CD4-positive, alpha-beta T cell treated with Interleukin-2 at 100 ng/mL for 4 hours (primary cell): ENCODE data around the gene GRID1.

Experiments
- DNase-seq: peaks from one replicate; pipeline ENCODE4 v3.0.0-alpha.2; 2020; ENCODE audit warnings: low spot score

The GRID1 gene

DNA sequence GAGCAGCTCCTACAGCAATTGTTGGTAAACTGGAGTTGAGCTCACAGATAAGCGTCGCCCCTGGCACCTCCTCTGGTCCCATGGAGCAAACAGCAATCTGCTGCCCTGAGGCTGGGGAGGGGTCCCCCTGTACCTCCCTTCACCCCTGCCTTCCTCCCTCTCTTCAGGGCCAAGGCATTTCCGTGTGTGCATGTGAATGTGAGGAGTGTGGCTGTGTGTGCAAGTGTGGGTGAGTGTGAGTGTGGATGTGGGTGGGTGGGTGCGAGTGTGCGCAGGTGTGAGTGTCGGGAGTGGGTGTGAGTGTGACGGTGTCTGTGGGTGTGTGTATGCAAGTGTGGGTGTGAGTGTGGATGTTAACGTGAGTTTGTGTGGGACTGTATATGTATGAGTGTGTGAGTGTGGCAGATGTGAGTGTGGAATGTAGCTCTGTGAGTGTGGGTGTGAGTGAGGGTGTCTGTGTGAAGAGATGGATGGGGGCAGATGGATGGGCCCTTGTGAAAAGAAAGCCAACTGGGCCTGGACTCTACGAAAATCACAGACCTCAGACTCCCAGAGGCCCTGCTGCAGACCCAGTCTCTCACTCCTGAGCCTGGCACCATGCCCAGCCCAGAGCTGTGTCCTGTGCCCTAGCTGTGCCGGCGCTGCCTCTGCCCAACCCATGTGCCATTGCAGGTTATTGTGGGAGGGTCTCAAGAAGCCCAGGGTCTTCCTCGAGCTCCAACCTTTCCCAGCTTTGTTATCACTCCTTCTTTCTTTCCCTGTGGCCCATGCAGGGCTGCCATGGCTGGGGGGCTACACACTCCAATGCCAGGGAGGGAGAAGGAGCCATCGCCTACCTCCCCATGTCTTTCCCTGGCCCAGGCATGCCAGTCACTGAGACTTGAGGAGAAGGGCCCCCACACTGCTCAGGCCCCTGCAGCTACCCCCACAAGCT is 73.9 kb downstream of the GRID1 start:
- DNase-seq: no peak

DNA sequence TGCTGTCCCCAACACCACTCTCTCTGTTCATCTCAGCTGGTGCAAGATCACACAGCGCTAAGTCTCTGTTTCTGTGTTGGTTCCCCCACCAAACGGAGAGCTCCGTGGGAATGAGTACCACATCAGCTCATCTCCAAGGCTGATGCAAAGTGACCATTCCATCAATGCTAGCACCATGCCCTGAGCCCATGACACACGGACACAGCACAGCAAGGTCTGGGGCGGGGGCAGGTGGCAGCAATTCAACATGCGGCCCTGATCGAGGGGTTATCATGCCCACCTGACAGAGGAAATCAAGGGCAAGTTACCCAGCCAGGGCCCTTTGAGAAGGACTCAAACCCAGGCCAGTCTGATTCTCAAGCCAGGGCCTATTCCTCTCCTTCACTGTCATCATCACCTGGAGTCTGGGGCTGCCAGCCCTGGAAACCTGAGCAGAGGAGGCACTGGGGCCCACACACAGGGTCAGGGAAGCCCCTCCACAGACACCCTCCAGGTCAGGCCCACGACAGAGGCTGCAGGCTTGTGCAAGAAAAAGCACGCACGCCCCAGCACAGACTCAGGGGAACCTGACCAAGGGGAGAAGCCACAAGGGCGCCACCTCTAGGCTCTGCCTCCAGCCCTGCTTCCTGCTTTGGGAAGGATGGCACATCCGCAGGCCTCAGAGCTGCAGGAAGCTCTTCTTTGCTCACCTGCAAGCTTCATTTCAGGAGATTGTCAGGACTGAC is 74.8 kb downstream of the GRID1 start:
- no peak for DNase-seq

DNA sequence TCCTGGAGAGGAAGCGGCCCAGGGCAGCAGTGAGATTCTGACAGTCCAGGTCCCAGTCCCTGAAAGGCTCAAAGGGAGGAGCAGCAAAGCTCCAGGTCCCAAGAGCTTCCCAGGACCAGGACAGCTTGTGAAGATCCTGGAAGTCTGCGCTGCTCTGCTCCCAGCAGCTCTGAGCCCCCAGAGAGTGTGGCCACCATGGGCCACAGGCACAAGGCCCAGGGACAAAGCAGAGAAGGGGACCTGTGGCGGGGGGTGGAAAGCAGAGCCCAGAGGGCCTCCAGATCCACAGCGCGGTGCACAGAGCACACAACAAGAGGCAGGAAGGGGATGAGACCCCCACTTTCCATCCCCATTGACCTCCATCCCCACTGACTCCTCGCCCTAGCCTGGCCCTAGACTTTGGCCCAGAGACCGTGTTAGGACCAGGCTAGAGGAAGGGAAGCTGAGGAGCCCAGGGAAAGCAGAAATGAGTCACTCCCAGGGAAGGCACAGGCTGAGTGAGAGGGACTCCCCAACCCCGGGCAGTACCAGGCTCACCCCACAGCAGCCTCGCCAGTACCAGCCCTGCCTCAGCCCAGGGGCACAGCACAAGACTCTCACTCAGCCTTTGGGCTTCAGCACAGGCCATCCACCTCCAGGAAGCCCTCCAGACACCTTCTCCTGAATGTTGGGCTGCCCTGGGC is 75.5 kb downstream of the GRID1 start:
- no peak for DNase-seq

DNA sequence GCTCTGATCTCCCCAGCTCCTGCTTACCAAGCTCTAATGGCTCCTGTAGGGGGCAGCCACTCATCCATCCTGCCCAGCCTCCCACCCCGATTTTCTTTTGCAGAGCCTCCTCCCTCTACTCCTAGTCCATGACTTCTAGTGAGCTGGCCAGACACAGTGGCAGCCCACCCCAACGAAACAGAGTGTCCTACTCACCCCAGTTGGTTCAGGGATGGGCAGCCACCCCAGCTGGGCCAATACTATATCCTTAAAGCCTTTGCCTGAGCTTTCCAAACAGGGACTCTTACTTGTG is 77.1 kb downstream of the GRID1 start:
- no peak for DNase-seq

DNA sequence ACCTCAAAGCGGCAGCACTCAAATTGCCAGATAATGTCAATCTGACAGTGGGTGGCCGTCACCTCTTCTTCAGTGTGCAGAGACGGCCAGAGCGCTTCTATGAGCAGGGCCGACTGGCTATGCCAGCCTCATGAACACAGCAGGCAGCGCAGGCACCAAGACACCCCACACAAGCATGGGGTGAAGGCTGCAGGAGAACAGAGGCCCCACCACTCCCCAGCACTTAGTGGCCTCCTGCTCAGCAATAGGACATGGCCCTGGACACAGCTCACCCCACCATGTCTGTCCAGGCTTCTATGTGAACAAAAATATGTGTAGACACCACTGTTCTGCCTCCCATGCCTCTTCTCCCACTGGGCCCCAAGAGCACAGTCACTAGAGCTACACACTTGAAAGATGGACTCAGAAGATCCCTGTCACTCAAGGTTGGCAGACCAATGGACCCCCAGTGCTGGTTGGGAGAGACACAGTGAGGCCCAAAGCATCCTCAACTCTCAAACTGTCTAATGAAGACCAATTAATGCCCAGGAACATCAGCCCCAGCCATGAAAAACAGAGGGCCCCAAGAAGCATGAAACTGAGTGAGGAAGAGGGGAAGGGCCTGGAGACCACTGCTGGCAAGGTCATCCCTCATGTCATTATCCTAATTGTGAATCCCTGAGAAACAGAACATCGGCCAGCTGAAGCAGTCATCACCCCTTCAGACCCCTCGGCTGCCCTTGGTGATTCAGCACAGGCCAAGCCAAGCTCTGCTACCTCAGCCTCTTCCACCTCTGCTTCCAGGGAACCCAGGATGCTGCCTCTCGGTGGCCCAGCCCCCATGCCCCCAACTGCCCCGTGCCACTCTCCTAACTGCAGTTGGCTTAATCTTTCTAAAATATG is 77.7 kb downstream of the GRID1 start:
- no peak for DNase-seq

DNA sequence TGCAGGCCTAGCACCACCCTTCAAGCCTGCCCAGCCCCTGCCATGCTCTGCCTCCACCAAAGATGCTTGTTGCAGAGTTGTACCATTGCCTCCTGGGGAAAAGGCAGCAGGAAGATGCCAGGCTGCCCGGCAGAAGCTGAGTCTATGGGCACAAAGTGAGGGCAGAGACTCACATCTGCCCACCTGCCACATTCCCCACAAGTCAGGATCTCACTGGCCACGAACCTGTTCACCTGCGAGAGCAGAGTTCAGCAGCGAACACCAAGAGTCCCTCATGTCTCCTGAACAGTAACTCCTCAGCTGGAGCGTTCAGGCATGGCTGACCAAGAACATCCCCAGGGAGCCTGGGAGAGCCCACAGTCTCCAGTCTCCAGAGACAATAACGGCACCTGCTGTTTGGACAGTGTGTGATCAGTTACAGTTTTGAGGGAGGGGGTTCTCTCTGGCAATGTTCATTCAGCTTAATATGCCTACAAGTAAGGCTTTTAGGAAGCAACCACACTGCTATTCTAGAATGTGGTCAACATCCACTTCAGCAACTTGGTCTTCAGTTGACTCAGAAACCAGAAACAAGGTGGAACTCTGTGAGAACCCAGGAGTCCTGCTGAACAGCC is 78.5 kb downstream of the GRID1 start:
- no peak for DNase-seq

DNA sequence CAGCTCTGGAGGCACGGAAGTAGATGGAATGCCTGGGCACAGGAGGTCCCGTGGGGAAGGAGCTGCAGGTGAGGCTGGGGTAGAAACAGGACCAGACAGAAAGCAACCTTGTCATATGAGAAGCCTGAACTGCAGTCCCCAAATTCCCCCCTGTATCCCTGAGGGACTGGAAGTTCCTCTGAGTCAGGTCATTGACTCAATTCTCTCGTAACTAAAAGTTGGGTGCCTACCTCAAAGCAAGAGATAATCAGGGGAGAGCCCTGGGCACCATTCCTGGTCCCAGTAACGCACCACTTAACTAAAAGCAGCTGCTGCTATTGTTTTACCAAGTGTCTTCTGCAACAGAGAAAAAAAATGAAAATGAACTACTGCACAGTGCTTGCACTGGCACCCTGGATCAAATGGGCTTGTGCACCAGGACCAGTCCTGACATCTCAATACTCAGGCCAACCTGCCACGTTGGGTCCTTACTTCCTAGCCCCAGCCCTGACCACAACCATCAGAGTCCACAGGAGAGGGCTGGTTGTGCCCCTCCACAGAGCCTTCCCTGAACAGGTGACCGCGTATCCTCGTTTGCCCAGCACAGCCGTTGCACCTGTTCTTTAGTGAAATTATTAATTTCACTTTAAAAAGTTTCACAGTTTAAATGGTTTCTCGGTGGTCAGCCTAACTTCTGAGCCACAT is 79.3 kb downstream of the GRID1 start:
- DNase-seq: no peak

DNA sequence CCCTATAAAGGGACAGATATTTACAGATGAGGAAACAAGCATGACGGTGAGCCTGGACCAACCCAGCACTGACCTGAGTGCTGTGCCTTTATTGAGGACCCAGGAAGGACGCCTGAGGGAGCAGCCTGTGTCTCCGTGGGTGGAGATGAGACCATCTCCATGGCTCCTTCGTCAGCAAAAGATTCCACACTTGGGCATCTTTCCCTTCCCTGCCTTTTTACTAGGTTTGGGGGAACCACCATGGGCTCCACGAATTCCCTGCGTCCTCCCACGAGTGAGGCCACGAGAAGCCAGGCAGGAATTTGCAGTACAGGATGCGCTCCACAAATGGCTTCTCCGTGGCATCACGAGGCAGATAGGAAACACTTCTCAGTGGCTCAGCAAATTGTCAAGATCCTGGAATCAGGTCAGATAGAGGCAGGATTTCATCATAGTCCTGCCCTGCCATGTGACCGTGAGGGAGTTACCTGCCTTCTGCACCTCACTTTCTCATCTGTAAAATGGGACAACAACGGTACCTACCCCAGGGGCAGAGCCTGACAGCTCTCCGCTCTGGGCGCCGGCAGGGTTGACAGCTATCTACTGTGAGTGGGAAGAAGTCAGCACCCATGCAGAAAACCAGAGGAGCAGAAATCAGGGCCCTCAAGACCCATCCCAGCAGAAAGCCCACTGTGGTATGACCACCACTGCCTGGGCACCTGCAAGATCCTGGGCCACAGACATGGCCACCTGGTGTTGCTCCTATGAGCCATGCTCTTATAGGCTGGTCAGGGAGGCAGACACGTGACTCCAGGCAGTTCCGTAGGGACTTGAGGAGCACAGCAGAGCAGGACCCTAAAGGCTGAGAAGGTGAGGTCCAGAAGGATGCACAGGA is 80.1 kb downstream of the GRID1 start:
- DNase-seq: no peak

DNA sequence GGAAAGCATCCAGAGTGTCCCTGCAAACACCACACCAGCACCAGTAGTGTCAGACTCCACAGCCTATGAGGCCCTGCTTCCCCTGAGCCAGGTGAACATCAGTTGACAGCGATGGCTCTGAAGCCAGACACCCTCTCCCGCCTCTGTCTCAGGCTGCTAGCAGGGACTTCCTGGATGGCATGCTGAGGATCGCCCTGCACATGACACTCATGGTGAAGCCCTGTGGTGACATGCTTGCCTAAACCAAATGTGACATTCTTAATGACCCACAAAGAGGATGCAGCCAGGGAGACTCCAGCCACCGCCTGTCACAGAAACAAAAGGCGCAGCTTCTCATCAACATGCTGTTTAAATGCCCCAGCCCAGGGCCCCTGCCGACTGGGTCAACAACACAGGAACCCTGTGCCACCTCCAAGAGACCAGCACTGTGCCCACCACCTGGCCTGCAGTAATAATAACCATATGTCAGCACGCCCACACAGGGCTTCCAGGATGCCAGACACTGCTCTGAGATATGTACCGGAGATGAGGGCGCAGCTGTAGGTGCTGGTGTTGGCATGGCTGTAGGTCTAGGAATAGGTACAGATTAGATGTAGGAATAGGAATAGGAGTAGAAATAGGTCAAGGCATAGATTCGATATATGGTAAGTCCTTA is 81.3 kb downstream of the GRID1 start:
- no peak for DNase-seq

DNA sequence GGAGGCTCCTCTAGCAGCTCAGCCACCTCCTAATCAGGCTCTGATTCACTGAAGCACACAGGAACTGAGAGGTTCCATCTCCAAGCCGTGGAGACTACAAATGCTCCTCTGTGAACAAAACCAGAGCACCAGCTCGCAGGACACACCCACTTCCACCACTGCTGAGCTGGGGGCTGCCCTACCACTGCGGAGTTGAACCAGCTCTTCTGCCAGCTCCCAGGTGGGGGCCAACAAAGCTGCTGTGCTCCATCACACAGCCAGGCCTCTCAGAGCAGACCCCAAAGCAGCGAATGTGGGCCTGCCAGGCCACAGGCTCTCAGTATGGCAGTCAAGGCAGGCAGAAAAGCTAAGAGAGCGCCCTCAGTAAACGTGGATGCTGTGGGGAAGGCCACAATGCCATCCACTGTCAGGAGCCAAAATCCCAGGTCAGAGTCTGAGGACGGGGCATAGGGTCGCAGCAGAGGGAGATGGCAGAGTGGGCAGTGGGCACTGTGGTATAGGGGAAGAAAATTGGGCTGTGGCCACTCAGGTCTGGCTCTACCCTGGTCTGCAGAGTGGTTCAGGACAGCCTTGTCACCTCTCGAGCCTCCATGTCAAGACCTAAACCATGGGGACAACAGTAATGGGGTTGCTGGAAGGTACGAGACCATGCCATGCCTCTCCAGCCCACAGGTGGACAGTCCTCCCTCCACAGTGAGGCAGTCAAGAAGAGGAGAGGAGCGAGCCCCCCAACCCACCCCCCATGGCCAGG is 82.1 kb downstream of the GRID1 start:
- no peak for DNase-seq

DNA sequence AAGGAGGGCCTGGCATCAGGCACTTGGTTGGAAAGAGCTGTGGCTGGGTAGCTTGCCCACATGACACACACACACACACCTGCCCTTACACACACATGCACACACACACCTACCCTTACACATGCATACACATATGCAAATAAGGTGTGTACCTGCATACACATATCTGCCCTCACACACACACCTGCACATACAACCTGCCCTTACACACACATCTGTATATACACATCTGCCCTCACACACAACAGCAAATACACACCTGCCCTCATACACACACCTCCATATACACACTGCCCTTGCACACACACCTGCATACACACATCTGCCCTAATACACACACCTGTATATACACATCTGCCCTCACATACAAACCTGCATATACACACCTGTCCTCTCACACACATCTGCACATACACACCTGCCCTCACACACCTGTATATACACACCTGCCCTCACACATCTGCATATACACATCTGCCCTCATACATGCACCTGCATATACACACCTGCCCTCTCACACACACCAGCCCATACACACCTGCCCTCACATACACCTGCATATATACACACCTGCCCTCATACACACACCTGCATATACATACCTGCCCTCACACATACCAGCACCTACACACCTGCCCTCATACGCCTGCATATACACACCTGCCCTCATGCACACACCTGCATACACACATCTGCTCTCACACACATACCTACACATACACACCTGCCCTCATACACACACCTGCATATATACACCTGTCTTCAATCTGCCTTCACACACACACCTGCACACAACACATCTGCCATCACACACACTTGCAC is 82.9 kb downstream of the GRID1 start:
- DNase-seq: no peak

DNA sequence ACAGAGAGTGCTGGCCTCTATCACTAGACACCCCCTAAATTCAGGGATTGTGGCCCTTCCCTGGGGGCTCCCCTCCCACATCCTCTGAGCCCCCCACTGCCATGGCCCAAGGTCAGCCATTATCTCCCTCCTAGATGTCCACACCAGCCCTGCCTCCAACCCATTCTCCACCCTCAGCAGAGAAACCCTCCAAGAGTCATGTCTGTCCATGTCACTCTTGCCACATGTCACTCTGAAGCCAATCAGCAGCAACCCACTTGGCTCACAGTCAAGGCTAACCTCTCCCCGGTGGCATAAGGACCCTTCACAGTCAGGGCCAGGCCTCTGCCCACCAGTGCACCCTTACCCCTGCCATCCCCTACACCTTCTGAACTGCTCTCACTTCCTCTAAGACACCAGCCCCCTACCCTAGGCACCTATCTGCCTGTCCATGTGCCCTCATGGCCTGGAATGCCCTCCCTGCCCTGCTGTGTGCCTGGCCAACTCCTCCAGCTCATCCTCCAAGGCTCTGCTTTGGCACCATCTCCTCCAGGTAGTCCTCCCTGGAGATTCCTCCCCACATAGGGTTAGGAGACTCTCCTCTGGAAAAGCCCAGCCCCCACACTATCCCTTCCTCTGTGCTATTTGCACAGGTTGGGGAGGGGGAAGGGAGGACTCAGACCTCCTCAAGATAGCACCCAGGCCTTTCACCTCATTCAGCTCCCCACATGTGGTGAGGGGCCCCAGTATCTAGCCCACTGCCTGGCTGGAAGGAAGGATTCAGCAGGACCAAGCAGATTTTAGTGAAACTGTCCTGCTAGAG is 83.7 kb downstream of the GRID1 start:
- DNase-seq: no peak

DNA sequence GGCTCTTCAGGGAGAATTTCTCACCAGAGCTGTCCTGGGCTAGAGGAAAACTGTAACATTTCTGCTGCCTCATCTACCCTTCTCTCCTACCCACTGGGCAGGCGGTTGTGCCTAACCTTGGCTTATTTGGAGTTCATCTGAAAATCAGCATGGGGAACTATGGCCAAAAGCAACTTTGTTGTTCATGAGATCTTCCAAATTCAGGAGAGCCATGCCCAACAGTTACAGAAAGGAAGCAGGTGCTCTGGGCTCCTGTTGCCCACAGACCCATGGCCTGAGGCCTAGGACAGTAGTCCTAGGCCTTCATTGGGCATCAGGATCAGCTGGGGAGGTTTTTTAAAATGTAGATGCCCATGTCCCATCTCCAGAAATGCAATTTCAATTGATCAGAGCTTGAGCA is 85.2 kb downstream of the GRID1 start:
- no peak for DNase-seq

DNA sequence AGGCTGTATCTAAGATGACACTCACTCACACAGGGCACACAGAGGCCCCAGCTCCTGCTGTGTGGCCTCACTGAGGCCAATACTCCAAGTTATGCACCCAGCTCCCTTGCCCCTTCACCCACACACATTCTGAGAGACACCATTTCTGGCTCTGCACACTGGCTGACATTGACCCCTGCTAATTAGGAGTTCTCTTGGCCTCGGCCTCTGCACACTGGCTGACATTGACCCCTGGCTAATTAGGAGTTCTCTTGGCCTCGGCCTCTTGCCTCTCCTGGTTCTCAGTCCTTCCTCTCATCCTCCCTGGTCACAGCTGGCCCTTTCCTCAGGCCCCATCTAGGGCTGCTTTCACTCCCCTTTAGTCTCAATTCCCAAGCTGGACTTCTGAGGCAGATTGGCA is 97.3 kb downstream of the GRID1 start:
- no peak for DNase-seq

DNA sequence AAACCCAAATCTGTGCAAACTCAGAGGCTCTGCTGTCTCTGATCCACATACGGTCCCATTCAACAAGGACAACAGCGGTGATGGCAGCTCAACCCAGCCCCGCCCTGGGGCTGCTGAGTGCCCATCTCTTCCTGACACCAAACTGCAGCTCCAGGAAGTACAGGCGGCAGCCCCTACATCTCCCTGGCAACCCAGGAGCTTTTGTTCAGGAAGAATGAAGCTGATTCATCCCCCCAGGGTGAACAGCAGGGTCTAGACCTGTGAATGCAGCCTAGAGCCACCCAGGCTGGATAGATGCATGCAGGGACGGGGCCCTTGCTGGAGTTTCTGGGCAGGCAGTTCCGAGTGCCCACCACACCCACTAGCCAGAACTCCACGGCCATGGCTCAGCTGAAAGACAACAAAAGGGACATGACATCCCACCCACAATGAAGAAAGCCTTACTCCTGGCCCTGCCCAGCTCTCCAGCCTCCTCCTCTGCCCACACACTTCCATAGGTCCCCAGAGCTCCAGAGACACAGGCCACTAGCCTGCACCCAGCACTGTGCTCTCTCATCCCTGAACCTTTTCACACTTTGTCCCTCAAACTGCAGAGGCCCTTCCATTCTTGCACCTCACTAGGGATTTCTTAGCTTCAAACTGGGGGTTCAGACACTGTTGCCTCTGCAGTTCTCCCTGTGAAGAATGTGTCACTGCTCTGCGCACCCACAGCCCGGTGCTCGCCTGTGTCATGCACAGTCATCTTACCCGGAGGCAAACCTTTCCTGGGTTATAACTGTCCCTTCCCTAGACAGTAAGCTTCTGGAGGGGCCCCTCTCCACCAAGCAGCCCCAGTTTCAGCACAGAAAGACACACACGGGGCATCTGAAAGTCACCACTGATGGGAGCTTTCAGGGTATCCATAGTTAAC is 99.1 kb downstream of the GRID1 start:
- DNase-seq: no peak
